HepG2 (cell line): ENCODE measurements around the gene SLC48A1. TPM values are rescaled to one million over a fixed set of nuclear protein-coding genes. Genes with fewer than 3 reads are reported as not detected.

ENCODE experiments used
- ATAC-seq: fragments of 200-7000 bp; cut with Tn5 transposase; 3 replicates; pipeline ENCODE4 v1.9.1; 2020; ENCODE audit warnings: mild to moderate bottlenecking, moderate library complexity
- BruUV-seq: library from RNA; stranded (reverse); fragments of 400-500 nt; replicated peaks from 2 replicates; lab custom pipeline; 2021; lab: Mats Ljungman, UMichigan
- CTCF ChIA-PET: fragments of 300-600 bp; formaldehyde crosslinking; extraction: SDS; loops from one replicate; lab custom pipeline; 2021; ENCODE audit warnings: low total read pairs, inconsistent platforms, low intra/inter-chr PET ratio; lab: Yijun Ruan, JAX
- POLR2A ChIA-PET: fragments of 350-600 bp; sonication (Branson Sonifier 250); formaldehyde crosslinking; loops from one replicate; lab custom pipeline; 2020; ENCODE audit warnings: antibody characterized with exemption, inconsistent platforms; lab: Yijun Ruan, JAX
- DNase-seq: peaks from one replicate; pipeline ENCODE4 v3.0.0-alpha.2; 2015; ENCODE audit warnings: low spot score
- FAIRE-seq: peaks from 3 replicates; lab custom pipeline; 2011; peaks lifted over from hg19 to GRCh38; lab: Jason Lieb, UNC
- H2AFZ ChIP-seq: one replicate; pipeline ENCODE4 v1.6.1; 2011; ENCODE audit warnings: low read length, inconsistent platforms
- H3K27ac ChIP-seq: fragments of 300-600 bp; 3 replicates; pipeline ENCODE4 v1.8.0; 2011; ENCODE audit warnings: mixed run types, mild to moderate bottlenecking, mixed read lengths, low read length, inconsistent platforms; ENCODE audit not compliant: insufficient read depth; ENCODE audit errors: extremely low read length
- H3K27me3 ChIP-seq, 2 experiments: fragments of 200-600 bp in 1 of 2; 2 replicates in 1 of 2; 3 replicates in 1 of 2; pipeline versions ENCODE4 v1.6.0 to v1.8.0; 2011; ENCODE audit warnings: low read length in 2 of 2, mild to moderate bottlenecking in 2 of 2, moderate library complexity in 2 of 2, inconsistent platforms in 1 of 2; ENCODE audit not compliant: insufficient read depth in 2 of 2, control insufficient read depth in 1 of 2
- H3K36me3 ChIP-seq, 2 experiments: fragments of 200-600 bp in 1 of 2; replicated peaks in 1 of 2; 2 replicates in 1 of 2; 3 replicates in 1 of 2; pipeline versions ENCODE4 v1.5.1 to v1.8.0; 2011; ENCODE audit warnings: low read length in 2 of 2, inconsistent platforms in 1 of 2; ENCODE audit not compliant: insufficient read depth in 2 of 2, control insufficient read depth in 1 of 2
- H3K4me1 ChIP-seq: 2 replicates; pipeline ENCODE4 v1.5.1; 2012; ENCODE audit warnings: low read length, inconsistent platforms; ENCODE audit not compliant: insufficient read depth
- H3K4me2 ChIP-seq: 2 replicates; pipeline ENCODE4 v1.6.0; 2011; ENCODE audit warnings: low read depth, low read length, inconsistent platforms
- H3K4me3 ChIP-seq, 3 experiments: fragments of 200-600 bp in 1 of 3; sonication (generic), shearing (Covaris generic) in 1 of 3; replicated peaks in 1 of 3; 2 replicates each; pipeline ENCODE4 v1.5.1; 2011 to 2016; ENCODE audit warnings: low read length in 3 of 3, inconsistent platforms in 2 of 3, low read depth in 2 of 3, mild to moderate bottlenecking in 2 of 3, control low read depth in 1 of 3, mixed read lengths in 1 of 3; ENCODE audit not compliant: insufficient read depth in 1 of 3
- H3K79me2 ChIP-seq: one replicate; pipeline ENCODE4 v1.6.1; 2011; ENCODE audit warnings: low read length, inconsistent platforms; ENCODE audit not compliant: insufficient read depth
- H3K9ac ChIP-seq: 2 replicates; pipeline ENCODE4 v1.6.0; 2011; ENCODE audit warnings: mild to moderate bottlenecking, low read depth, low read length, inconsistent platforms; ENCODE audit not compliant: insufficient read depth
- H3K9me3 ChIP-seq: 2 replicates; pipeline ENCODE4 v1.5.1; 2012; ENCODE audit warnings: mild to moderate bottlenecking, low read length
- H4K20me1 ChIP-seq: 2 replicates; pipeline ENCODE4 v1.6.0; 2011; ENCODE audit warnings: inconsistent platforms, mild to moderate bottlenecking, low read length, moderate library complexity; ENCODE audit not compliant: insufficient read depth
- ELK4 ChIP-seq: sonication (generic); formaldehyde crosslinking; IDR thresholded peaks from 2 replicates; pipeline ENCODE4 v1.9.0; 2021; ENCODE audit warnings: missing genetic modification reagents, borderline replicate concordance
- HDAC1 ChIP-seq: sonication (generic); formaldehyde crosslinking; IDR thresholded peaks from 2 replicates; pipeline ENCODE4 v1.5.1; 2020; ENCODE audit warnings: mild to moderate bottlenecking, missing genetic modification reagents
- IKZF5 ChIP-seq: IDR thresholded peaks from 2 replicates; pipeline ENCODE4 v1.6.1; 2018; ENCODE audit warnings: missing genetic modification reagents, mild to moderate bottlenecking, missing compliant biosample characterization
- KLF13 ChIP-seq: sonication (generic); formaldehyde crosslinking; IDR thresholded peaks from 2 replicates; pipeline ENCODE4 v1.4.0; 2020; ENCODE audit warnings: mild to moderate bottlenecking, missing genetic modification reagents
- REST ChIP-seq, 2 experiments: IDR thresholded peaks; 2 replicates each; pipeline ENCODE4 v1.6.1; 2011 to 2012; ENCODE audit warnings: low read length in 2 of 2, borderline replicate concordance in 1 of 2, low read depth in 1 of 2, mild to moderate bottlenecking in 1 of 2, moderate library complexity in 1 of 2
- SP1 ChIP-seq, 2 experiments: fragments of 450-650 bp in 1 of 2; sonication (generic) in 1 of 2; formaldehyde crosslinking in 1 of 2; IDR thresholded peaks; 2 replicates each; pipeline versions ENCODE4 v1.4.0 to v1.6.1; 2016 to 2020; ENCODE audit warnings: missing genetic modification reagents in 1 of 2
- SRY ChIP-seq: sonication (generic); formaldehyde crosslinking; IDR thresholded peaks from 2 replicates; pipeline ENCODE4 v1.8.0; 2022; ENCODE audit warnings: mild to moderate bottlenecking, missing genetic modification reagents
- YEATS2 ChIP-seq: sonication (generic); formaldehyde crosslinking; IDR thresholded peaks from 2 replicates; pipeline ENCODE4 v1.4.0; 2020; ENCODE audit warnings: missing genetic modification reagents, borderline replicate concordance
- ZBTB7B ChIP-seq: sonication (generic); formaldehyde crosslinking; IDR thresholded peaks from 2 replicates; pipeline ENCODE4 v1.4.0; 2020; ENCODE audit warnings: missing genetic modification reagents
- ZC3H4 ChIP-seq: sonication (generic); formaldehyde crosslinking; IDR thresholded peaks from 2 replicates; pipeline ENCODE4 v1.4.0; 2020; ENCODE audit warnings: missing genetic modification reagents, borderline replicate concordance
- ZNF567 ChIP-seq: sonication (generic); formaldehyde crosslinking; IDR thresholded peaks from 2 replicates; pipeline ENCODE4 v1.8.1; 2023; ENCODE audit warnings: mild to moderate bottlenecking, missing genetic modification reagents, borderline replicate concordance
- ZNF772 ChIP-seq: sonication (generic); formaldehyde crosslinking; IDR thresholded peaks from 2 replicates; pipeline ENCODE4 v1.5.0; 2020; ENCODE audit warnings: mild to moderate bottlenecking, missing genetic modification reagents
- ZSCAN20 ChIP-seq: sonication (generic); formaldehyde crosslinking; IDR thresholded peaks from 2 replicates; pipeline ENCODE4 v1.4.0; 2020; ENCODE audit warnings: missing genetic modification reagents, mild to moderate bottlenecking, borderline replicate concordance
- WGBS: methylation state at CpG from one replicate; pipeline ENCODE4 v1.1.6; 2017; ENCODE audit warnings: low lambda C conversion rate; 5-methylcytosine and 5-hydroxymethylcytosine counted together
- in situ Hi-C: cut with HindIII; loops from 2 replicates; pipeline ENCODE4 v1.10.0; 2017; ENCODE audit warnings: low pct_unique_long_range_greater_than_20kb; ENCODE audit not compliant: extremely low pct_ligation_motif_present
- intact Hi-C: fragments of 100-400 bp; cut with micrococcal nuclease; formaldehyde crosslinking; loops from one replicate; pipeline ENCODE4 v1.10.0; 2022; ENCODE audit not compliant: unreplicated experiment
- polyA plus RNA-seq, 8 experiments: library from polyadenylated mRNA; depleted of rRNA in 3 of 8; stranded (reverse) in 7 of 8; unstranded in 1 of 8; fragments of >200 nt; fragmentation: Illumina TruSeq in 4 of 8; extraction: Trizol in 4 of 8; gene quantifications; 2 replicates each; pipeline versions ENCODE4 v1.2.1 to v1.2.3, GENCODE V29; 2011 to 2016; ENCODE audit warnings: low read depth in 4 of 8, missing spikeins in 1 of 8, mixed read lengths in 1 of 8; ENCODE audit not compliant: insufficient read depth in 1 of 8
- total RNA-seq, 5 experiments: library from RNA; depleted of rRNA; stranded (reverse); fragments of >200 nt; fragmentation: Illumina TruSeq; extraction: Trizol; gene quantifications; 2 replicates each; pipeline ENCODE4 v1.2.3, GENCODE V29; 2016; ENCODE audit warnings: low read depth in 1 of 5

Gene SLC48A1
- total and polyA plus RNA-seq, 2 of the 13 experiments (the other 11 are each of a cell fraction or from before 2014, with no cell fraction given) = 2.2 to 3.7 TPM

GRCh38 chr12:47824635-47825034 is 51.6 kb downstream of the SLC48A1 start:
- Histone ChIP-seq H3K27ac (no peak overlapping the region), H3K27me3 (peaks cover 0 to 47% of the 10 kb centered on the region in 2 experiments; a peak in 3 of 5 replicates), H3K9me3 (no peaks in the 10 kb centered on the region), H3K79me2 (no peaks in the 10 kb centered on the region), H4K20me1 (no peaks in the 10 kb centered on the region), H3K4me2 (no peak overlapping the region), H3K36me3 (no peaks in the 10 kb centered on the region), H3K9ac (no peak overlapping the region), H3K4me3 (no peak overlapping the region), H3K4me1 (peaks cover 46% of the 10 kb centered on the region), H2AFZ (no peak overlapping the region)
- in situ Hi-C loops (no loop called here), intact Hi-C loops (no loop called here)
- FAIRE-seq (no peak), ATAC-seq (no peak), DNase-seq (no peak)
- TF ChIP-seq HDAC1 (CRISPR knock-in tag) = no peak
- BruUV-seq = no TSS peak
- CTCF ChIA-PET = no interaction called here
- 18% methylated on average over 3 of the region's 3 CpGs for WGBS
- POLR2A ChIA-PET = no interaction called here

- ChIA-PET POLR2A (no interaction called here), CTCF (no interaction called here)
- Histone ChIP-seq H3K4me2 (no peak overlapping the region), H3K36me3 (no peaks in the 10 kb centered on the region), H3K27me3 (peaks cover 0 to 50% of the 10 kb centered on the region in 2 experiments; a peak in 3 of 5 replicates), H3K79me2 (no peaks in the 10 kb centered on the region), H3K4me3 (no peak overlapping the region), H3K27ac (no peak overlapping the region), H3K9me3 (no peaks in the 10 kb centered on the region), H4K20me1 (no peaks in the 10 kb centered on the region), H3K9ac (no peak overlapping the region), H3K4me1 (peaks cover 45% of the 10 kb centered on the region), H2AFZ (no peak overlapping the region)
- BruUV-seq = no TSS peak
- intact Hi-C loops (no loop called here), in situ Hi-C loops (no loop called here)
- WGBS = 47% methylated on average over 6 of the region's 6 CpGs
- no peak for ATAC-seq
- FAIRE-seq = no peak
- no peak for DNase-seq
- no peak for TF ChIP-seq IKZF5 (CRISPR knock-in tag)
- no peak for TF ChIP-seq ZC3H4
- TF ChIP-seq YEATS2 = no peak
- TF ChIP-seq ZNF772 (CRISPR knock-in tag) = no peak
- no peak for TF ChIP-seq KLF13 (CRISPR knock-in tag)
- TF ChIP-seq REST (IDR thresholded peaks at IDR 0.05; ENCODE audit: borderline replicate concordance in 1 of 2, low read depth in 1 of 2, low read length in 2 of 2) = no peak
- TF ChIP-seq ZSCAN20 (CRISPR knock-in tag) = no peak
- TF ChIP-seq SRY (CRISPR knock-in tag) = no peak
- TF ChIP-seq ELK4 = no peak
- TF ChIP-seq ZNF567 (CRISPR knock-in tag) = no peak
- TF ChIP-seq SP1 (IDR thresholded peaks at IDR 0.05) = no peak
- TF ChIP-seq SP1 (CRISPR knock-in tag; IDR thresholded peaks at IDR 0.05) = no peak
- TF ChIP-seq ZBTB7B (CRISPR knock-in tag) = no peak
These were observed 52.2 kb downstream of the SLC48A1 start for GRCh38 chr12:47825173-47825639.
